ENCODE data around the gene CLDN6. TPM values are rescaled to one million over a fixed set of nuclear protein-coding genes. Genes with fewer than 3 reads are reported as not detected.

The CLDN6 gene
- total and polyA plus RNA-seq, 2 of the 13 experiments (the other 11 are each of a cell fraction or from before 2014, with no cell fraction given), result 5.9 to 7.6 TPM

DNA sequence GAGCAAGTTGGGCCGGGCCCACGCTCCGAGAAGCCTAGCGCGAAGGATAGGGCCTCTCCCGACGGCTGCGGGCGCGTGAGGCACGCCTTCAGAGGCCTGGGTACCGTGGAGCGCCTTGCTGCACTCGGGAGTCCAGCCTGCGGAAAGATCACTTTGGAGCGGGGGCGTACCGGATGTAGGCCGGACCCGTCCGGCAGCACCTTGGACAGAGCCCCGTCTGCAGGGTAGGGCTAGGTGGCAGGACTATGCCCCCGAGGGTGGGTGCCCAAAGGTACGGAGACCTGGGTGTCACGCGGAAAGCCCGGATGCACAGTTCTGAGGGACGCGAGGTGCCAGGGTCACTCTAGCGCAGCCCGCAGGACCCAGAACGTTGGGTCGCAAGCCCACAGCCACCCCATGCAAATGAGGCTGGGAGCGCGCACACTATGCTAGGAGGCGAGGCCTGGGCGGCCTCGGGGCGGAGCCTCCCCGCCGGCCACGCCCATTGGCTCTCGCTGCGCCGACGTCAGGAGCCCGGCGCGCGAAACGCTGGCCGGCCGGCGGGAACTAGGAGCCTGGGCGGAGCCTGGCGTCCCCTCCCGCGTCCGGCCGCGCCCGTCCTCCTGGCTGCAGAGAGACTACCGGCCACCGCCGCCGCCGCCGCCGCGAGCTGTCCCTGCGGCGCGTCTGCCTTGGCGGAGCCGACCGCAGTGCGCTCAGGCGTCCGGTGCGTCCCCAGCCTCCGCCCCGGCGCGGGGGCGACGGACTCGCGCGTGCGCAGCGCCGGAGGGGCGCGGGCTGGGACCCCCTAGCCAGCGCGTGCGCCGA, 49.0 kb downstream of the CLDN6 start, which contains the start of gene PAQR4 (continued):
- TF ChIP-seq NPAS2 (CRISPR knock-in tag; IDR thresholded peaks at IDR 0.05; ENCODE audit: borderline replicate concordance) (no peak), PCBP1 (IDR thresholded peaks at IDR 0.05; ENCODE audit: borderline replicate concordance, low read depth, low read length) (0 out of 2 replicates have a peak, but pooled peaks have one; percentile 46), NRL (CRISPR knock-in tag; IDR thresholded peaks at IDR 0.05; ENCODE audit: borderline replicate concordance) (peak; percentile 96), KLF16 (CRISPR knock-in tag; IDR thresholded peaks at IDR 0.05) (peak in 1 of 2 experiments; percentile 98; a peak in 2 of 4 replicates), NFATC3 (CRISPR knock-in tag; IDR thresholded peaks at IDR 0.05) (0 out of 2 replicates have a peak, but pooled peaks have one; percentile 78), PTBP1 (IDR thresholded peaks at IDR 0.05; ENCODE audit: low read depth, low read length, poor library complexity, severe bottlenecking) (no peak), ZNF282 (IDR thresholded peaks at IDR 0.05; ENCODE audit: partially characterized antibody) (no peak), ZNF556 (CRISPR knock-in tag; IDR thresholded peaks at IDR 0.05; ENCODE audit: borderline replicate concordance) (peak; percentile 96), AGO2 (optimal IDR thresholded peaks at IDR 0.05; ENCODE audit: low read depth, low read length) (peak; percentile 66), SMARCE1 (IDR thresholded peaks at IDR 0.05; ENCODE audit: borderline replicate concordance) (no peak), ZBTB49 (CRISPR knock-in tag; IDR thresholded peaks at IDR 0.05; ENCODE audit: borderline replicate concordance) (peak; percentile 93), ATF6 (CRISPR knock-in tag; conservative IDR thresholded peaks at IDR 0.05) (no peak; the same call in 1 of the 2 replicates), CREM (IDR thresholded peaks at IDR 0.05) (peak; percentile 49; the same call in 1 of the 2 replicates), CREM (CRISPR knock-in tag; IDR thresholded peaks at IDR 0.05) (0 out of 2 replicates have a peak, but pooled peaks have one; percentile 30)
- TF ChIP-seq, protein P1, sequence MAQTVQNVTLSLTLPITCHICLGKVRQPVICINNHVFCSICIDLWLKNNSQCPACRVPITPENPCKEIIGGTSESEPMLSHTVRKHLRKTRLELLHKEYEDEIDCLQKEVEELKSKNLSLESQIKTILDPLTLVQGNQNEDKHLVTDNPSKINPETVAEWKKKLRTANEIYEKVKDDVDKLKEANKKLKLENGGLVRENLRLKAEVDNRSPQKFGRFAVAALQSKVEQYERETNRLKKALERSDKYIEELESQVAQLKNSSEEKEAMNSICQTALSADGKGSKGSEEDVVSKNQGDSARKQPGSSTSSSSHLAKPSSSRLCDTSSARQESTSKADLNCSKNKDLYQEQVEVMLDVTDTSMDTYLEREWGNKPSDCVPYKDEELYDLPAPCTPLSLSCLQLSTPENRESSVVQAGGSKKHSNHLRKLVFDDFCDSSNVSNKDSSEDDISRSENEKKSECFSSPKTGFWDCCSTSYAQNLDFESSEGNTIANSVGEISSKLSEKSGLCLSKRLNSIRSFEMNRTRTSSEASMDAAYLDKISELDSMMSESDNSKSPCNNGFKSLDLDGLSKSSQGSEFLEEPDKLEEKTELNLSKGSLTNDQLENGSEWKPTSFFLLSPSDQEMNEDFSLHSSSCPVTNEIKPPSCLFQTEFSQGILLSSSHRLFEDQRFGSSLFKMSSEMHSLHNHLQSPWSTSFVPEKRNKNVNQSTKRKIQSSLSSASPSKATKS (CRISPR knock-in tag; IDR thresholded peaks at IDR 0.05), result no peak; the same call in 1 of the 2 replicates
